ENCODE results near the gene HIVEP3.

DNA sequence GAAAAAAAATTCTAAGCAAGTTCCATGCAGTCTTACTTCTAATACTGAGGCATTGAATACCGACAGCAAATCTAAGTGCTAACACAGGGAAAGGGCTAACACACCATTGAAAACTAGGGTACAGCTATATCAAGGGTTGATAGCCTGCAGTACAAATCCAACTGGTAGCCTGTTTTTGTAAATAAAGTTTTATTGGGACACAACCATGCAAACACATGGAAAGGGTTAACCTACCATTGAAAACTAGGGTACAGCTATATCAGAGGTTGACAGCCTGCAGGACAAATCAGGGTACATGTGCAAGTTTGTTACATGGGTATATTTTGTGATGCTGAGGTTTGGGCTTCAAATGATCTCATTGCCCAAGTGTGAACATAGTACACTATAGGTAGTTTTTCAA lies 212.9 kb downstream of the HIVEP3 start:
- no peak for TF ChIP-seq NFIC (IDR thresholded peaks at IDR 0.05; ENCODE audit: borderline replicate concordance)
- no peak for TF ChIP-seq CTCF (IDR thresholded peaks at IDR 0.05)
